ENCODE results near the gene SUMO3. TPM values are rescaled to one million over a fixed set of nuclear protein-coding genes. Genes with fewer than 3 reads are reported as not detected.

Gene SUMO3
- total and polyA plus RNA-seq, 2 of the 8 experiments (the other 6 are each of a cell fraction or from before 2014, with no cell fraction given), result 96.8 to 101 TPM

GRCh38 chr21:44828362-44829056 is 10.6 kb upstream of the SUMO3 start (continued):
- TF ChIP-seq USF2 (IDR thresholded peaks at IDR 0.05; ENCODE audit: low read length) (no peak), PHF8 (conservative IDR thresholded peaks at IDR 0.05; ENCODE audit: low read depth, low read length) (no peak), TEAD4 (IDR thresholded peaks at IDR 0.05; ENCODE audit: low read depth, low read length) (no peak), POLR2AphosphoS5 (IDR thresholded peaks at IDR 0.05; ENCODE audit: low read depth, low read length) (no peak), EGR1 (IDR thresholded peaks at IDR 0.05; ENCODE audit: borderline replicate concordance, low read depth, low read length) (no peak), RNF2 (IDR thresholded peaks at IDR 0.05; ENCODE audit: borderline replicate concordance, low read depth, low read length, missing control alignments, poor library complexity, severe bottlenecking) (no peak)
